Head of caudate nucleus (tissue), 42 donors: ENCODE measurements around the gene TNIP1.

Source experiments
- DNase-seq, 42 donors: peaks; one replicate each; pipeline versions ENCODE4 v3.0.0 to v3.0.0-alpha.2; 2020 to 2021; ENCODE audit warnings: mixed read lengths in 7 of 42
- intact Hi-C: fragments of 100-400 bp; cut with DNase I; formaldehyde crosslinking; loops from one replicate; pipeline ENCODE4 v1.15.0; 2022

Gene TNIP1

GRCh38 chr5:150993826-150994412, 86.9 kb downstream of the TNIP1 start:
- no peak for DNase-seq
- intact Hi-C loops: no loop called here

GRCh38 chr5:150993422-150993821, 87.4 kb downstream of the TNIP1 start:
- intact Hi-C loops: no loop called here
- no peak for DNase-seq

GRCh38 chr5:150992705-150993104, 88.1 kb downstream of the TNIP1 start:
- no peak for DNase-seq
- intact Hi-C loops: no loop called here

GRCh38 chr5:150989695-150990094, 91.1 kb downstream of the TNIP1 start:
- no peak for DNase-seq

GRCh38 chr5:150987746-150988145, 93.1 kb downstream of the TNIP1 start:
- intact Hi-C loops: no loop called here
- DNase-seq: no peak

More at GRCh38 chr5:150989695-150990094, 91.1 kb downstream of the TNIP1 start:
- intact Hi-C loops: no loop called here
